H1 (cell line): Measurements from ENCODE around the gene GLT8D2. TPM values are rescaled to one million over a fixed set of nuclear protein-coding genes. Genes with fewer than 3 reads are reported as not detected.

ENCODE experiments used
- CTCF ChIA-PET: fragments of 300-600 bp; sonication (Branson Sonifier 250); formaldehyde crosslinking; loops from one replicate; lab custom pipeline; 2021; ENCODE audit not compliant: partially characterized antibody; lab: Charles Lee
- POLR2A ChIA-PET: fragments of 300-600 bp; sonication (Branson Sonifier 250); formaldehyde crosslinking; loops from one replicate; lab custom pipeline; 2021; ENCODE audit warnings: inconsistent platforms; ENCODE audit not compliant: partially characterized antibody; lab: Charles Lee
- DNase-seq, 2 experiments: peaks; one replicate each; pipeline versions ENCODE4 v3.0.0 to v3.0.0-alpha.2; 2010 to 2022; ENCODE audit warnings: low spot score in 2 of 2, low read depth in 1 of 2, mixed read lengths in 1 of 2
- FAIRE-seq: peaks from 2 replicates; lab custom pipeline; 2011; peaks lifted over from hg19 to GRCh38; lab: Jason Lieb, UNC
- H2AFZ ChIP-seq: 2 replicates; pipeline ENCODE4 v1.8.1; 2012; ENCODE audit warnings: low read length, inconsistent platforms
- H2AK5ac ChIP-seq: 2 replicates; pipeline ENCODE4 v1.6.1; 2013; ENCODE audit warnings: low read depth, low read length
- H2BK120ac ChIP-seq: replicated peaks from 2 replicates; pipeline ENCODE3; 2013; ENCODE audit warnings: low read depth, low read length, inconsistent platforms
- H2BK12ac ChIP-seq: 2 replicates; pipeline ENCODE4 v1.6.1; 2013; ENCODE audit warnings: low read depth, low read length
- H2BK15ac ChIP-seq: 2 replicates; pipeline ENCODE4 v1.6.1; 2013; ENCODE audit warnings: low read length
- H2BK20ac ChIP-seq: 2 replicates; pipeline ENCODE4 v1.6.1; 2013; ENCODE audit warnings: low read length
- H2BK5ac ChIP-seq: 2 replicates; pipeline ENCODE4 v1.6.1; 2013; ENCODE audit warnings: low read depth, low read length
- H3K14ac ChIP-seq: 2 replicates; pipeline ENCODE4 v1.6.1; 2013; ENCODE audit warnings: inconsistent platforms; ENCODE audit not compliant: insufficient read length
- H3K18ac ChIP-seq: 2 replicates; pipeline ENCODE4 v1.6.1; 2013; ENCODE audit warnings: low read length; ENCODE audit errors: extremely low read depth
- H3K23ac ChIP-seq: 2 replicates; pipeline ENCODE4 v1.6.1; 2013; ENCODE audit warnings: inconsistent platforms; ENCODE audit not compliant: insufficient read length
- H3K23me2 ChIP-seq: 2 replicates; pipeline ENCODE4 v1.6.1; 2013; ENCODE audit warnings: low read depth, low read length
- H3K27ac ChIP-seq: 2 replicates; pipeline ENCODE4 v1.6.1; 2011; ENCODE audit warnings: low read depth, low read length, inconsistent platforms
- H3K27me3 ChIP-seq, 4 experiments: replicated peaks in 1 of 4; 1 replicate in 1 of 4; 2 replicates in 3 of 4; pipeline versions ENCODE4 v1.6.1 to v1.8.1; 2011 to 2013; ENCODE audit warnings: low read length in 3 of 4, mild to moderate bottlenecking in 3 of 4, inconsistent platforms in 2 of 4, mixed read lengths in 2 of 4, moderate library complexity in 1 of 4; ENCODE audit not compliant: control insufficient read depth in 3 of 4, insufficient read depth in 3 of 4; ENCODE audit errors: extremely low read depth in 1 of 4
- H3K36me3 ChIP-seq, 4 experiments: 2 replicates each; pipeline versions ENCODE4 v1.6.1 to v1.8.1; 2011 to 2013; ENCODE audit warnings: mild to moderate bottlenecking in 4 of 4, low read length in 3 of 4, moderate library complexity in 2 of 4, control low read depth in 1 of 4, inconsistent platforms in 1 of 4; ENCODE audit not compliant: insufficient read depth in 4 of 4, control insufficient read depth in 2 of 4
- H3K4ac ChIP-seq: replicated peaks from 2 replicates; pipeline ENCODE3; 2013; ENCODE audit warnings: low read length, low read depth, mixed read lengths, inconsistent platforms; ENCODE audit not compliant: insufficient read length
- H3K4me1 ChIP-seq, 4 experiments: replicated peaks in 1 of 4; 1 replicate in 1 of 4; 2 replicates in 3 of 4; pipeline versions ENCODE4 v1.6.1 to v1.8.1; 2011 to 2013; ENCODE audit warnings: low read length in 3 of 4, inconsistent platforms in 2 of 4, mixed read lengths in 1 of 4; ENCODE audit not compliant: insufficient read depth in 4 of 4, control insufficient read depth in 3 of 4
- H3K4me2 ChIP-seq, 2 experiments: 2 replicates each; pipeline versions ENCODE4 v1.6.1 to v1.8.1; 2011 to 2013; ENCODE audit warnings: low read depth in 2 of 2, low read length in 2 of 2, control low read depth in 1 of 2, inconsistent platforms in 1 of 2, mild to moderate bottlenecking in 1 of 2; ENCODE audit not compliant: insufficient read depth in 1 of 2
- H3K4me3 ChIP-seq, 4 experiments: fragments of 200-600, 300-600 bp in 1 of 4; sonication (generic), shearing (Covaris generic), sonication (Bioruptor Twin) in 1 of 4; 2 replicates each; pipeline versions ENCODE4 v1.5.1 to v1.8.1; 2011 to 2016; ENCODE audit warnings: low read length in 4 of 4, low read depth in 3 of 4, control low read depth in 2 of 4, inconsistent platforms in 2 of 4, mild to moderate bottlenecking in 2 of 4, mixed read lengths in 1 of 4, moderate library complexity in 1 of 4; ENCODE audit not compliant: insufficient read depth in 2 of 4; ENCODE audit errors: extremely low read depth in 1 of 4
- H3K56ac ChIP-seq: replicated peaks from 2 replicates; pipeline ENCODE3; 2013; ENCODE audit warnings: low read depth, mild to moderate bottlenecking, mixed read lengths, low read length, inconsistent platforms; ENCODE audit not compliant: insufficient read length
- H3K79me1 ChIP-seq: 2 replicates; pipeline ENCODE4 v1.6.1; 2013; ENCODE audit warnings: low read depth, low read length, control low read depth
- H3K79me2 ChIP-seq, 2 experiments: 2 replicates each; pipeline versions ENCODE4 v1.6.1 to v1.8.1; 2012 to 2013; ENCODE audit warnings: low read length in 2 of 2, mild to moderate bottlenecking in 2 of 2, inconsistent platforms in 1 of 2; ENCODE audit not compliant: insufficient read depth in 2 of 2, control insufficient read depth in 1 of 2
- H3K9ac ChIP-seq, 4 experiments: replicated peaks in 1 of 4; 1 replicate in 1 of 4; 2 replicates in 3 of 4; pipeline versions ENCODE4 v1.6.1 to v1.8.1; 2011 to 2013; ENCODE audit warnings: low read depth in 3 of 4, low read length in 3 of 4, control low read depth in 2 of 4, mild to moderate bottlenecking in 2 of 4, moderate library complexity in 2 of 4, inconsistent platforms in 1 of 4; ENCODE audit errors: extremely low read depth in 1 of 4
- H3K9me3 ChIP-seq, 2 experiments: 2 replicates each; pipeline versions ENCODE4 v1.6.1 to v1.8.1; 2012 to 2013; ENCODE audit warnings: mild to moderate bottlenecking in 2 of 2, moderate library complexity in 2 of 2, control low read depth in 1 of 2, inconsistent platforms in 1 of 2, low read depth in 1 of 2, low read length in 1 of 2, mixed read lengths in 1 of 2; ENCODE audit not compliant: insufficient read depth in 2 of 2
- H4K20me1 ChIP-seq, 2 experiments: replicated peaks in 1 of 2; 2 replicates each; pipeline versions ENCODE3 to v1.8.1; 2011 to 2013; ENCODE audit warnings: inconsistent platforms in 2 of 2, low read length in 2 of 2, mild to moderate bottlenecking in 1 of 2; ENCODE audit not compliant: insufficient read depth in 2 of 2, control insufficient read depth in 1 of 2
- H4K5ac ChIP-seq: 2 replicates; pipeline ENCODE4 v1.6.1; 2013; ENCODE audit warnings: low read length, low read depth, mixed read lengths, inconsistent platforms; ENCODE audit not compliant: insufficient read length
- H4K8ac ChIP-seq: 2 replicates; pipeline ENCODE4 v1.8.0; 2013; ENCODE audit warnings: mild to moderate bottlenecking, moderate library complexity, low read length, inconsistent platforms; ENCODE audit not compliant: insufficient read depth; ENCODE audit errors: extremely low read depth
- H4K91ac ChIP-seq: replicated peaks from 2 replicates; pipeline ENCODE3; 2013; ENCODE audit warnings: low read length, mixed read lengths, inconsistent platforms; ENCODE audit not compliant: insufficient read length
- CEBPB ChIP-seq: IDR thresholded peaks from 2 replicates; pipeline ENCODE4 v1.6.1; 2012; ENCODE audit warnings: low read depth, low read length
- CHD1 ChIP-seq: IDR thresholded peaks from 2 replicates; pipeline ENCODE4 v1.6.1; 2012; ENCODE audit warnings: low read depth, low read length, improper control_type of control experiment
- CREB1 ChIP-seq: IDR thresholded peaks from 2 replicates; pipeline ENCODE4 v1.6.1; 2012; ENCODE audit warnings: inconsistent platforms
- HDAC6 ChIP-seq: IDR thresholded peaks from one replicate; pipeline ENCODE4 v1.7.1; 2012; ENCODE audit warnings: low read depth, mild to moderate bottlenecking, inconsistent platforms, low read length, moderate library complexity
- POLR2A ChIP-seq, 2 experiments: IDR thresholded peaks; 1 replicate in 1 of 2; 2 replicates in 1 of 2; pipeline ENCODE4 v1.6.1; 2011; ENCODE audit warnings: low read depth in 2 of 2, low read length in 2 of 2, mild to moderate bottlenecking in 2 of 2; ENCODE audit errors: control extremely low read depth in 1 of 2
- POLR2AphosphoS5 ChIP-seq: IDR thresholded peaks from 2 replicates; pipeline ENCODE4 v1.6.1; 2011; ENCODE audit warnings: low read depth, low read length
- RXRA ChIP-seq: IDR thresholded peaks from 2 replicates; pipeline ENCODE4 v1.6.1; 2011; ENCODE audit warnings: low read depth, mild to moderate bottlenecking, low read length, moderate library complexity; ENCODE audit not compliant: insufficient read depth
- SIRT6 ChIP-seq: IDR thresholded peaks from one replicate; pipeline ENCODE4 v1.7.1; 2012; ENCODE audit warnings: low read length, inconsistent platforms
- SP2 ChIP-seq: IDR thresholded peaks from 2 replicates; pipeline ENCODE4 v1.6.1; 2012; ENCODE audit warnings: mild to moderate bottlenecking, low read length, inconsistent platforms
- SP4 ChIP-seq: IDR thresholded peaks from 2 replicates; pipeline ENCODE4 v1.6.1; 2012; ENCODE audit warnings: low read length, inconsistent platforms
- WGBS, 2 experiments: shearing (Covaris generic) in 1 of 2; methylation state at CpG; one replicate each; pipeline versions ENCODE4 v1.1.6 to v1.1.7; 2013 to 2015; ENCODE audit warnings: low lambda C conversion rate in 2 of 2, mixed read lengths in 2 of 2, inconsistent platforms in 1 of 2, low coverage in 1 of 2, missing lambda C conversion rate in 1 of 2; ENCODE audit not compliant: insufficient replicate concordance in 2 of 2, insufficient coverage in 1 of 2, insufficient read length in 1 of 2; ENCODE audit errors: extremely low coverage in 1 of 2, missing lambda C conversion rate in 1 of 2; 5-methylcytosine and 5-hydroxymethylcytosine counted together
- polyA plus RNA-seq, 7 experiments: library from polyadenylated mRNA; depleted of rRNA in 3 of 7; stranded (reverse) in 5 of 7; unstranded in 2 of 7; fragments of >200 nt in 5 of 7; fragments of 200-250 nt in 2 of 7; gene quantifications; 1 replicate in 5 of 7; 2 replicates in 1 of 7; 4 replicates in 1 of 7; pipeline versions ENCODE4 v1.2.1 to v1.2.3, GENCODE V29; 2011 to 2013; ENCODE audit warnings: missing spikeins in 2 of 7, mixed read lengths in 2 of 7
- total RNA-seq: library from RNA; stranded (reverse); fragmentation: NEBNext Ultra II Directional; extraction: Animal tissue kit (Norgen Biotek cat#: 25700); gene quantifications from 2 replicates; pipeline ENCODE4 v1.2.1, GENCODE V29; 2021
- TF ChIP-seq, protein P1 (sequence below), 3 experiments: IDR thresholded peaks; 1 replicate in 2 of 3; 2 replicates in 1 of 3; pipeline versions ENCODE4 v1.5.1 to v1.6.1; 2011; ENCODE audit warnings: low read length in 3 of 3, mild to moderate bottlenecking in 3 of 3, inconsistent platforms in 2 of 3, low read depth in 1 of 3, moderate library complexity in 1 of 3; ENCODE audit not compliant: insufficient read depth in 1 of 3; ENCODE audit errors: control extremely low read depth in 1 of 3

GLT8D2 gene
- total and polyA plus RNA-seq, 2 of the 8 experiments (the other 6 are each of a cell fraction or from before 2014, with no cell fraction given) = 6.8 to 9.8 TPM

DNA sequence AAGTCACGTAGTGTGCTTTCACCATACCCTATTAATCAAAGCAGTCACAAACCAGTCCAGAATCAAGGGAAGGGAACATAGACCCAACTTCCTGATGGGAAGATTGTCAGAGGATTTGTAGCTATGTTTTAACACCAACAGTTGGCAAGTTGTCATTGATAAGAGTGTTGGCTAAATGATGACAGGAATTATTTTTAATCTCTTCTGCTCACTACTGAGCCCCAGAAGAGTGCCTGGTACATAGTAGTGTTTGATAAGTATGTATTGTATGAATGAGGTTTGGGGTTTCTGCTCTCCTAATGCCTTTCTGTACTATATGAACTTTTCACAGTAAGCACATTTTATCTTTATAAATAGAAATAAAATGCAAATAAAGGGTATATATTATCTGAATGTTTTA lies 29.0 kb upstream of the GLT8D2 start:
- H3K23ac ChIP-seq = no peak overlapping the region
- CTCF ChIA-PET = interaction anchor here (1.3 to 2.0 kb wide), 3 partner anchors 11 to 30 kb away, joined by 3 to 9 read pairs (median 8); no protein-coding TSS in a partner anchor
- WGBS, 2 experiments = 90% methylated on average over 1 of the region's 1 CpG; no CpG with 5 or more reads in 1 of the 2 experiments
- no peaks in the 10 kb centered on the region for H3K9me3 ChIP-seq
- H4K91ac ChIP-seq = no peak overlapping the region
- H3K9ac ChIP-seq = no peak overlapping the region
- no peak overlapping the region for H3K4me3 ChIP-seq
- POLR2A ChIA-PET = interaction anchor here (1.2 to 1.3 kb wide), 2 partner anchors 15 to 59 kb away, joined by 4 read pairs; partner anchors contain the start of genes HCFC2 and NFYB
- no peaks in the 10 kb centered on the region for H3K4me1 ChIP-seq
- FAIRE-seq (no peak), DNase-seq (no peak)
- no peak overlapping the region for H2BK5ac ChIP-seq
- H4K20me1 ChIP-seq = no peaks in the 10 kb centered on the region
- no peak overlapping the region for H2AK5ac ChIP-seq
- no peak overlapping the region for H4K8ac ChIP-seq
- H3K56ac ChIP-seq = no peak overlapping the region
- no peak overlapping the region for H3K18ac ChIP-seq
- H2BK15ac ChIP-seq = no peak overlapping the region
- no peak overlapping the region for H2BK120ac ChIP-seq
- H3K27me3 ChIP-seq = no peaks in the 10 kb centered on the region
- H3K4ac ChIP-seq = no peak overlapping the region
- H3K36me3 ChIP-seq = no peaks in the 10 kb centered on the region
- no peak for TF ChIP-seq HDAC6
- TF ChIP-seq POLR2AphosphoS5 = no peak
- no peak for TF ChIP-seq SP2
- no peak for TF ChIP-seq SIRT6
- no peak for TF ChIP-seq RXRA
- no peak for TF ChIP-seq CHD1
- no peak for TF ChIP-seq CREB1
- TF ChIP-seq, protein P1, sequence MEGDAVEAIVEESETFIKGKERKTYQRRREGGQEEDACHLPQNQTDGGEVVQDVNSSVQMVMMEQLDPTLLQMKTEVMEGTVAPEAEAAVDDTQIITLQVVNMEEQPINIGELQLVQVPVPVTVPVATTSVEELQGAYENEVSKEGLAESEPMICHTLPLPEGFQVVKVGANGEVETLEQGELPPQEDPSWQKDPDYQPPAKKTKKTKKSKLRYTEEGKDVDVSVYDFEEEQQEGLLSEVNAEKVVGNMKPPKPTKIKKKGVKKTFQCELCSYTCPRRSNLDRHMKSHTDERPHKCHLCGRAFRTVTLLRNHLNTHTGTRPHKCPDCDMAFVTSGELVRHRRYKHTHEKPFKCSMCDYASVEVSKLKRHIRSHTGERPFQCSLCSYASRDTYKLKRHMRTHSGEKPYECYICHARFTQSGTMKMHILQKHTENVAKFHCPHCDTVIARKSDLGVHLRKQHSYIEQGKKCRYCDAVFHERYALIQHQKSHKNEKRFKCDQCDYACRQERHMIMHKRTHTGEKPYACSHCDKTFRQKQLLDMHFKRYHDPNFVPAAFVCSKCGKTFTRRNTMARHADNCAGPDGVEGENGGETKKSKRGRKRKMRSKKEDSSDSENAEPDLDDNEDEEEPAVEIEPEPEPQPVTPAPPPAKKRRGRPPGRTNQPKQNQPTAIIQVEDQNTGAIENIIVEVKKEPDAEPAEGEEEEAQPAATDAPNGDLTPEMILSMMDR (IDR thresholded peaks at IDR 0.05; ENCODE audit: control extremely low read depth in 1 of 3, insufficient read depth in 1 of 3, low read depth in 1 of 3, low read length in 3 of 3) = no peak
- no peak for TF ChIP-seq POLR2A (IDR thresholded peaks at IDR 0.05; ENCODE audit: control extremely low read depth in 1 of 2, low read depth in 2 of 2, low read length in 2 of 2)
- TF ChIP-seq CEBPB = no peak
- TF ChIP-seq SP4 = no peak
- no peak overlapping the region for H3K4me2 ChIP-seq
- no peak overlapping the region for H2AFZ ChIP-seq
- no peak overlapping the region for H3K27ac ChIP-seq
- H2BK12ac ChIP-seq = no peak overlapping the region
- no peaks in the 10 kb centered on the region for H3K79me1 ChIP-seq
- H3K23me2 ChIP-seq = no peaks in the 10 kb centered on the region
- no peak overlapping the region for H4K5ac ChIP-seq
- H2BK20ac ChIP-seq = no peak overlapping the region
- H3K14ac ChIP-seq = no peak overlapping the region
- H3K79me2 ChIP-seq = no peaks in the 10 kb centered on the region
